ENCODE data around the gene NAA50.

The NAA50 gene

DNA sequence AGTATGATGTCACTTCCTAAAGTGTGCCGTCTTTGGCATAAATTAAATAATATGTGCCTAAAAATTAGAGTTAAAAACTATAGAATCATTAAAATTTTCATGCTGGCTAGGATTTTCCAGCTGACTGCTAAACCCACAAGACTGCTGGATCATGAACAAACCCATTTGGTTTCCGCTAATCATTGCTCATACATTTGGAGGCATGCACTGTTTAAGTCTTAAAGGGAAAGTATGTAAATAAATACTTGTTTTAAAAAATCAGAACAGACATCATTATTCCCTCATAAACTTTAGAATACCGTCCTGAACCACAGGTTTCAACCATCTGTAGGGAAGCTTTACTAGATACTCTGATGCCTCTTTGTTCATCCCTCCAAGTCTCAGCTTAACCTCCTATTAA is 27.3 kb upstream of the NAA50 start:
- H3K4me3 ChIP-seq (ENCODE audit: low read length in 2 of 2): no peak overlapping the region
- H3K27ac ChIP-seq (replicated peaks; ENCODE audit: low read length): no peak overlapping the region
- H3K27me3 ChIP-seq (ENCODE audit: control insufficient read depth in 3 of 3, insufficient read depth in 3 of 3, low read depth in 1 of 3, low read length in 3 of 3): no peaks in the 10 kb centered on the region
- no peak overlapping the region for H2AK5ac ChIP-seq (ENCODE audit: low read depth, low read length)
- no peak overlapping the region for H2AFZ ChIP-seq (ENCODE audit: low read length)
- H3K4me1 ChIP-seq (ENCODE audit: control insufficient read depth in 2 of 2, insufficient read depth in 1 of 2, low read depth in 1 of 2, low read length in 2 of 2): no peaks in the 10 kb centered on the region
- H3K23ac ChIP-seq (ENCODE audit: low read depth, low read length, poor library complexity): no peak overlapping the region
- peaks cover 6% of the 10 kb centered on the region for H3K79me1 ChIP-seq (ENCODE audit: low read depth, low read length)
- H3K4me2 ChIP-seq (ENCODE audit: insufficient read depth, low read length, poor library complexity, severe bottlenecking): no peak overlapping the region
- H3K14ac ChIP-seq (ENCODE audit: low read length): no peak overlapping the region
- no peak overlapping the region for H2BK5ac ChIP-seq (ENCODE audit: low read length)
- H3K4ac ChIP-seq (ENCODE audit: low read length): no peak overlapping the region
- no peak overlapping the region for H2BK120ac ChIP-seq (ENCODE audit: low read depth, low read length)
- no CpG with 5 or more reads among the region's 3 CpGs for WGBS, 2 donors (ENCODE audit: extremely low coverage in 2 of 2, insufficient read length in 2 of 2, insufficient replicate concordance in 1 of 2)
- H3K9me3 ChIP-seq (replicated peaks in 1 of 2; ENCODE audit: control insufficient read depth in 2 of 2, insufficient read depth in 1 of 2, low read depth in 1 of 2, low read length in 2 of 2): no peaks in the 10 kb centered on the region
- H3K36me3 ChIP-seq (replicated peaks in 1 of 2; ENCODE audit: control insufficient read depth in 2 of 2, insufficient read depth in 2 of 2, low read length in 2 of 2): no peaks in the 10 kb centered on the region
- no peak overlapping the region for H3K18ac ChIP-seq (ENCODE audit: low read length)
- H2BK15ac ChIP-seq (ENCODE audit: low read length): no peak overlapping the region
- no peak overlapping the region for H4K8ac ChIP-seq (ENCODE audit: low read depth, low read length)
- DNase-seq (ENCODE audit: low spot score): no peak
- H3K9ac ChIP-seq (ENCODE audit: low read depth, low read length, poor library complexity): no peak overlapping the region
- H4K91ac ChIP-seq (ENCODE audit: low read depth, low read length, poor library complexity): no peak overlapping the region
- H2BK12ac ChIP-seq (ENCODE audit: low read length): no peak overlapping the region

DNA sequence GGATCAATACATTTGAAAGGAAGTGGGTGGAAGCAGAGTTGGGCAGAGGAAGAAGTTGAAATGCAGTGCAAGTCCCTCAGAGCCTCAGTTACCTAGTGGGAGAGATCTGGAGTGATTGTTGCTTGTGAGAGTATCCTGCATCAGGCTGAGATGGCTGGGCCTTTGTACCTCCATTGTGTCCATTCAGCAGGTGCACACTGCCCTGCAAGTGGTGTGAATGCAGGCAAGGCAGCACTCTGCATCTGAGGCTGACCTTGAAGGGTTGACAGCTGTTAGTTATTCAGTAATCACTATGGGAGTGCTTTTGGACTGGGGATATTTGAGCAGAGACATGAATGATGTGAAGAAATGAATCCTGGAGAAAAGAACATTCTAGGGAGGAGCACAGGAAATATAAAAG is 25.9 kb upstream of the NAA50 start:
- H2AFZ ChIP-seq (ENCODE audit: low read length): no peak overlapping the region
- DNase-seq (ENCODE audit: low spot score): no peak
- no peak overlapping the region for H2AK5ac ChIP-seq (ENCODE audit: low read depth, low read length)
- H2BK15ac ChIP-seq (ENCODE audit: low read length): no peak overlapping the region
- H3K4me2 ChIP-seq (ENCODE audit: insufficient read depth, low read length, poor library complexity, severe bottlenecking): no peak overlapping the region
- no peak overlapping the region for H3K18ac ChIP-seq (ENCODE audit: low read length)
- H4K91ac ChIP-seq (ENCODE audit: low read depth, low read length, poor library complexity): no peak overlapping the region
- H3K27me3 ChIP-seq (ENCODE audit: control insufficient read depth in 3 of 3, insufficient read depth in 3 of 3, low read depth in 1 of 3, low read length in 3 of 3): no peaks in the 10 kb centered on the region
- H3K79me1 ChIP-seq (ENCODE audit: low read depth, low read length): no peaks in the 10 kb centered on the region
- H3K36me3 ChIP-seq (replicated peaks in 1 of 2; ENCODE audit: control insufficient read depth in 2 of 2, insufficient read depth in 2 of 2, low read length in 2 of 2): no peaks in the 10 kb centered on the region
- no peak overlapping the region for H2BK12ac ChIP-seq (ENCODE audit: low read length)
- no peak overlapping the region for H3K27ac ChIP-seq (replicated peaks; ENCODE audit: low read length)
- H3K9me3 ChIP-seq (replicated peaks in 1 of 2; ENCODE audit: control insufficient read depth in 2 of 2, insufficient read depth in 1 of 2, low read depth in 1 of 2, low read length in 2 of 2): no peaks in the 10 kb centered on the region
- no peak overlapping the region for H3K23ac ChIP-seq (ENCODE audit: low read depth, low read length, poor library complexity)
- no peak overlapping the region for H3K14ac ChIP-seq (ENCODE audit: low read length)
- H2BK5ac ChIP-seq (ENCODE audit: low read length): no peak overlapping the region
- H3K9ac ChIP-seq (ENCODE audit: low read depth, low read length, poor library complexity): no peak overlapping the region
- no peak overlapping the region for H3K4me3 ChIP-seq (ENCODE audit: low read length in 2 of 2)
- H3K4ac ChIP-seq (ENCODE audit: low read length): no peak overlapping the region
- no peak overlapping the region for H4K8ac ChIP-seq (ENCODE audit: low read depth, low read length)
- H2BK120ac ChIP-seq (ENCODE audit: low read depth, low read length): no peak overlapping the region
- H3K4me1 ChIP-seq (ENCODE audit: control insufficient read depth in 2 of 2, insufficient read depth in 1 of 2, low read depth in 1 of 2, low read length in 2 of 2): no peaks in the 10 kb centered on the region

DNA sequence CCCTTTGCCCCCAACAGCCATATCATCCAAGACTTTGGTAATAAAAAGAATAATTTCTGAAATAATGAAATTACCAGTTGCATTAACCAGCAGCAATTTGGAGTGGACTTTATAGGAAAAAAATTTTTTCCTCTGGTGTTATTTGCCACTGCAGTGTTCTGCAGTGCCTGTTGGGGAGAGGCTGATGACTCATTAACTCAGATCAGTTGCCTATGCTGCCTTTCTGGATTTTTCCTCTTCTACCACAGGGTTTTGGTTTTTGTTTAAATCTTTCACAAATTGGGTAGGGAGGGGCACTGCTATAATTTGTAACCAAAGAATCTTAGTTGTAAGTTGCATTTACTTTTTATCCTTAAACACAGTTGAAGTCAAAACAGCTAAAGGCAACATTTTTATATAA is 23.5 kb upstream of the NAA50 start:
- Histone ChIP-seq H3K79me1 (ENCODE audit: low read depth, low read length) (no peaks in the 10 kb centered on the region), H3K27ac (replicated peaks; ENCODE audit: low read length) (no peak overlapping the region), H2BK15ac (ENCODE audit: low read length) (no peak overlapping the region), H3K9me3 (replicated peaks in 1 of 2; ENCODE audit: control insufficient read depth in 2 of 2, insufficient read depth in 1 of 2, low read depth in 1 of 2, low read length in 2 of 2) (no peaks in the 10 kb centered on the region), H2AK5ac (ENCODE audit: low read depth, low read length) (no peak overlapping the region), H4K8ac (ENCODE audit: low read depth, low read length) (no peak overlapping the region), H4K91ac (ENCODE audit: low read depth, low read length, poor library complexity) (no peak overlapping the region), H3K9ac (ENCODE audit: low read depth, low read length, poor library complexity) (no peak overlapping the region), H3K4ac (ENCODE audit: low read length) (no peak overlapping the region), H2BK12ac (ENCODE audit: low read length) (no peak overlapping the region), H2BK5ac (ENCODE audit: low read length) (no peak overlapping the region), H3K4me3 (ENCODE audit: low read length in 2 of 2) (no peak overlapping the region), H3K4me2 (ENCODE audit: insufficient read depth, low read length, poor library complexity, severe bottlenecking) (no peak overlapping the region), H3K18ac (ENCODE audit: low read length) (no peak overlapping the region), H2AFZ (ENCODE audit: low read length) (no peak overlapping the region), H3K14ac (ENCODE audit: low read length) (no peak overlapping the region), H3K4me1 (ENCODE audit: control insufficient read depth in 2 of 2, insufficient read depth in 1 of 2, low read depth in 1 of 2, low read length in 2 of 2) (no peaks in the 10 kb centered on the region), H3K23ac (ENCODE audit: low read depth, low read length, poor library complexity) (no peak overlapping the region), H3K36me3 (replicated peaks in 1 of 2; ENCODE audit: control insufficient read depth in 2 of 2, insufficient read depth in 2 of 2, low read length in 2 of 2) (no peaks in the 10 kb centered on the region), H2BK120ac (ENCODE audit: low read depth, low read length) (no peak overlapping the region), H3K27me3 (ENCODE audit: control insufficient read depth in 3 of 3, insufficient read depth in 3 of 3, low read depth in 1 of 3, low read length in 3 of 3) (no peaks in the 10 kb centered on the region)
- no peak for DNase-seq (ENCODE audit: low spot score)

DNA sequence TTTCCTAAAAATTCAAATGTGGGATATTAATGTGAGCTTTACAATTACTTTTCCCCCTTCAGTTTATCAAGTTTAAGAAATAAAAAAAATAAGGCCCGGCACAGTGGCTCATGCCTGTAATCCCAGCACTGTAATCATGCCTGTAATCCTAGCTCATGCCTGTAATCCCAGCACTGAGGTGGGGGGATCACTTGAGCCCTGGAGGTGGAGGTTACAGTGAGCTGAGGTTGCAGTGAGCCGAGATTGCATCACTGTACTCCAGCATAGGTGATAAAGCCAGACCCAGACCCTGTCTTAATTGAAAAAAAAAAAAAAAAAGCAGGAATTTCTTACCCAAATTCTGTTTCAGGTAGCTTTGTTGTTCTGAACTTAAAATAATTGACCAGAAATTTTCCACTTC is 18.6 kb upstream of the NAA50 start:
- H3K4me2 ChIP-seq (ENCODE audit: insufficient read depth, low read length, poor library complexity, severe bottlenecking): no peak overlapping the region
- H2BK15ac ChIP-seq (ENCODE audit: low read length): no peak overlapping the region
- H3K36me3 ChIP-seq (replicated peaks in 1 of 2; ENCODE audit: control insufficient read depth in 2 of 2, insufficient read depth in 2 of 2, low read length in 2 of 2): no peaks in the 10 kb centered on the region
- H2BK5ac ChIP-seq (ENCODE audit: low read length): no peak overlapping the region
- no peak overlapping the region for H2BK120ac ChIP-seq (ENCODE audit: low read depth, low read length)
- no peaks in the 10 kb centered on the region for H3K4me1 ChIP-seq (ENCODE audit: control insufficient read depth in 2 of 2, insufficient read depth in 1 of 2, low read depth in 1 of 2, low read length in 2 of 2)
- no peak overlapping the region for H3K23ac ChIP-seq (ENCODE audit: low read depth, low read length, poor library complexity)
- H3K27me3 ChIP-seq (ENCODE audit: control insufficient read depth in 3 of 3, insufficient read depth in 3 of 3, low read depth in 1 of 3, low read length in 3 of 3): no peaks in the 10 kb centered on the region
- H4K8ac ChIP-seq (ENCODE audit: low read depth, low read length): no peak overlapping the region
- no peak overlapping the region for H3K4me3 ChIP-seq (ENCODE audit: low read length in 2 of 2)
- no peak overlapping the region for H3K9ac ChIP-seq (ENCODE audit: low read depth, low read length, poor library complexity)
- H3K14ac ChIP-seq (ENCODE audit: low read length): no peak overlapping the region
- H3K18ac ChIP-seq (ENCODE audit: low read length): no peak overlapping the region
- no CpG with 5 or more reads among the region's 2 CpGs for WGBS, 2 donors (ENCODE audit: extremely low coverage in 2 of 2, insufficient read length in 2 of 2, insufficient replicate concordance in 1 of 2)
- no peak overlapping the region for H2BK12ac ChIP-seq (ENCODE audit: low read length)
- no peak overlapping the region for H3K27ac ChIP-seq (replicated peaks; ENCODE audit: low read length)
- no peak overlapping the region for H2AK5ac ChIP-seq (ENCODE audit: low read depth, low read length)
- H4K91ac ChIP-seq (ENCODE audit: low read depth, low read length, poor library complexity): no peak overlapping the region
- DNase-seq (ENCODE audit: low spot score): no peak
- H2AFZ ChIP-seq (ENCODE audit: low read length): no peak overlapping the region
- no peaks in the 10 kb centered on the region for H3K9me3 ChIP-seq (replicated peaks in 1 of 2; ENCODE audit: control insufficient read depth in 2 of 2, insufficient read depth in 1 of 2, low read depth in 1 of 2, low read length in 2 of 2)
- no peak overlapping the region for H3K4ac ChIP-seq (ENCODE audit: low read length)
- no peaks in the 10 kb centered on the region for H3K79me1 ChIP-seq (ENCODE audit: low read depth, low read length)

Measured in neuronal stem cell (in vitro differentiated cells).